HepG2 (cell line): ENCODE data around the gene DACT2. TPM values are rescaled to one million over a fixed set of nuclear protein-coding genes. Genes with fewer than 3 reads are reported as not detected.
A peak's percentile ranks its signal among the peaks of the same experiment; 100 is the strongest.

Experiments used
- CC2D1A ChIP-seq: sonication (generic); formaldehyde crosslinking; IDR thresholded peaks from 2 replicates; pipeline ENCODE4 v1.8.1; 2023; ENCODE audit warnings: mild to moderate bottlenecking, missing genetic modification reagents
- CHD2 ChIP-seq: IDR thresholded peaks from 2 replicates; pipeline ENCODE4 v1.6.1; 2011; ENCODE audit warnings: low read depth, low read length, improper control_type of control experiment
- FOXK1 ChIP-seq: sonication (generic); formaldehyde crosslinking; IDR thresholded peaks from 2 replicates; pipeline ENCODE4 v1.4.0; 2020; ENCODE audit warnings: low read depth, missing genetic modification reagents, borderline replicate concordance
- IRF2 ChIP-seq: IDR thresholded peaks from 2 replicates; pipeline ENCODE4 v1.6.1; 2018; ENCODE audit warnings: missing genetic modification reagents, missing compliant biosample characterization
- MTA3 ChIP-seq: sonication (generic); formaldehyde crosslinking; IDR thresholded peaks from 2 replicates; pipeline ENCODE4 v1.4.0; 2020; ENCODE audit warnings: missing genetic modification reagents
- NCOA5 ChIP-seq: sonication (generic); formaldehyde crosslinking; IDR thresholded peaks from 2 replicates; pipeline ENCODE4 v1.4.0; 2020; ENCODE audit warnings: missing genetic modification reagents
- NONO ChIP-seq, 2 experiments: fragments of 450-650 bp in 1 of 2; sonication (generic) in 1 of 2; formaldehyde crosslinking in 1 of 2; IDR thresholded peaks in 1 of 2; conservative IDR thresholded peaks in 1 of 2; 2 replicates each; pipeline versions ENCODE4 v1.6.1 to v1.8.0; 2017 to 2022; ENCODE audit warnings: mild to moderate bottlenecking in 1 of 2, missing genetic modification reagents in 1 of 2, moderate library complexity in 1 of 2
- POLR2G ChIP-seq: fragments of 200-400 bp; formaldehyde crosslinking; IDR thresholded peaks from 2 replicates; pipeline ENCODE4 v1.6.1; 2018; ENCODE audit warnings: mild to moderate bottlenecking, low read depth, low read length, moderate library complexity
- RFX1 ChIP-seq: fragments of 450-650 bp; IDR thresholded peaks from 2 replicates; pipeline ENCODE4 v1.6.1; 2017
- SIX4 ChIP-seq: sonication (generic); formaldehyde crosslinking; IDR thresholded peaks from 2 replicates; pipeline ENCODE4 v1.4.0; 2020; ENCODE audit warnings: missing genetic modification reagents
- YEATS2 ChIP-seq: sonication (generic); formaldehyde crosslinking; IDR thresholded peaks from 2 replicates; pipeline ENCODE4 v1.4.0; 2020; ENCODE audit warnings: missing genetic modification reagents, borderline replicate concordance
- ZFP41 ChIP-seq: sonication (generic); formaldehyde crosslinking; IDR thresholded peaks from 2 replicates; pipeline ENCODE4 v1.4.0; 2020; ENCODE audit warnings: mild to moderate bottlenecking, missing genetic modification reagents, borderline replicate concordance
- ZFP62 ChIP-seq: sonication (generic); formaldehyde crosslinking; IDR thresholded peaks from 2 replicates; pipeline ENCODE4 v1.4.0; 2020; ENCODE audit warnings: missing genetic modification reagents
- ZNF333 ChIP-seq: sonication (generic); formaldehyde crosslinking; IDR thresholded peaks from 2 replicates; pipeline ENCODE4 v1.4.0; 2020; ENCODE audit warnings: mild to moderate bottlenecking, missing genetic modification reagents, borderline replicate concordance
- ZNF546 ChIP-seq: sonication (generic); formaldehyde crosslinking; conservative IDR thresholded peaks from 2 replicates; pipeline ENCODE4 v1.8.1; 2023; ENCODE audit warnings: mild to moderate bottlenecking, missing genetic modification reagents
- ZNF619 ChIP-seq: sonication (generic); formaldehyde crosslinking; IDR thresholded peaks from 2 replicates; pipeline ENCODE4 v1.4.0; 2020; ENCODE audit warnings: mild to moderate bottlenecking, missing genetic modification reagents
- polyA plus RNA-seq, 8 experiments: library from polyadenylated mRNA; depleted of rRNA in 3 of 8; stranded (reverse) in 7 of 8; unstranded in 1 of 8; fragments of >200 nt; fragmentation: Illumina TruSeq in 4 of 8; extraction: Trizol in 4 of 8; gene quantifications; 2 replicates each; pipeline versions ENCODE4 v1.2.1 to v1.2.3, GENCODE V29; 2011 to 2016; ENCODE audit warnings: low read depth in 4 of 8, missing spikeins in 1 of 8, mixed read lengths in 1 of 8; ENCODE audit not compliant: insufficient read depth in 1 of 8
- total RNA-seq, 5 experiments: library from RNA; depleted of rRNA; stranded (reverse); fragments of >200 nt; fragmentation: Illumina TruSeq; extraction: Trizol; gene quantifications; 2 replicates each; pipeline ENCODE4 v1.2.3, GENCODE V29; 2016; ENCODE audit warnings: low read depth in 1 of 5
- TF ChIP-seq, protein P1 (sequence below), 2 experiments: IDR thresholded peaks; 2 replicates each; pipeline ENCODE4 v1.6.1; 2011 to 2012; ENCODE audit warnings: low read length in 2 of 2, borderline replicate concordance in 1 of 2, low read depth in 1 of 2, mild to moderate bottlenecking in 1 of 2, moderate library complexity in 1 of 2
- TF ChIP-seq, protein P2 (sequence below): sonication (generic); formaldehyde crosslinking; IDR thresholded peaks from 2 replicates; pipeline ENCODE4 v1.9.0; 2021; ENCODE audit warnings: missing genetic modification reagents, borderline replicate concordance
- TF ChIP-seq, protein P3 (sequence below): sonication (generic); formaldehyde crosslinking; IDR thresholded peaks from 2 replicates; pipeline ENCODE4 v1.4.0; 2020; ENCODE audit warnings: missing genetic modification reagents

The DACT2 gene
- total and polyA plus RNA-seq, 2 of the 13 experiments (the other 11 are each of a cell fraction or from before 2014, with no cell fraction given): 0.15 TPM; not detected in 1

DNA sequence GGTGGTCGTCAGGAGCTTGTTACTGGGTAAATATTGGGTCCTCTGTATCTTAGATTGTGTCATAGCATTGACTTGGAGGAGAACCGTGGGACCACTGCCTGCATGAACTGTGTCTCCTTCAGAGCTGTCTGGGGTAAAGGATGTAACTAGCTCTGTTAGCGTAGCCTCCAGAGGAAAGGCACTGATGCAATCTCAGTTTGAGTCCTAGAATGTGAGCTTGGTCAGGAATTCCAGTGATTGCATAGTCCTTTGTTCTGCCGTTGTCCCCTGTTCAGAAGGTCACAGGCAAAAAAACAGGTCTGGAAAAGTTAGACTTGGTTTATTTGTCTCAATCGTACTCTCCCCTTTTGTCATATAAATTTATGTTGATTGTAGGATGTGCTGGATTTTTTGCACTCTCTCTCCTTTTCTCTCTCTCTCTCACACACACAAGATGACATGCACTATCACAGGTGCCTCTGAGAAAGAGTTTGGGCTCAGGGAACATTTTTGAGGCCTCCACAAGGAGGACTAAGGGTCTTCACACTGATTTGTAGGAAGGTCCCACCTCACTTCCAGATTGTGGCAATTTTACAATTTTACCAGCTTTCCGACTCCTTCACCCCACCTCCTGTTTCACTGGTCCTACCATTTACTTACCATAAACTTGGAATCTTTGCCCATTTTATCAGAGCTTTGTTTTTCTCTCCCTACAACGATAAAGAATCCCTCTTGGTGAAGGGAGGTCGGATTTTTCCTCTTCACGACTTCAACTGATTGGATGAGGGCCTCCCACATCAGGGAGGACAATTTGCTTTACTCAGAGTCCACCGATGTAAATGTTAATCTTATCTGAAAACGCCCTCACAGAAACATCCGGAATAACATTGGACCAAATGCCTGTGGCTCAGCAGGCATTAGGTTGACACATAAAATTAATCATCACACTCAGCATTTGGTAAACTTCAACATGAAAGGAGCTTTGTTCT, 7.0 kb upstream of the DACT2 start (continued):
- TF ChIP-seq SIX4 (peak; percentile 84), MTA3 (no peak), NCOA5 (CRISPR knock-in tag) (no peak), IRF2 (peak; percentile 87), ZNF546 (no peak), ZFP41 (CRISPR knock-in tag) (no peak), RFX1 (no peak), ZNF333 (CRISPR knock-in tag) (no peak), CHD2 (no peak), ZNF619 (CRISPR knock-in tag) (peak; percentile 69; the same call in 1 of the 2 replicates), FOXK1 (CRISPR knock-in tag) (peak; percentile 74), POLR2G (peak; percentile 70), CC2D1A (CRISPR knock-in tag) (no peak), YEATS2 (CRISPR knock-in tag) (no peak), NONO (IDR thresholded peaks at IDR 0.05) (no peak), NONO (CRISPR knock-in tag; conservative IDR thresholded peaks at IDR 0.05) (0 out of 2 replicates have a peak, but pooled peaks have one; percentile 39), ZFP62 (CRISPR knock-in tag) (no peak)
- TF ChIP-seq, protein P1, sequence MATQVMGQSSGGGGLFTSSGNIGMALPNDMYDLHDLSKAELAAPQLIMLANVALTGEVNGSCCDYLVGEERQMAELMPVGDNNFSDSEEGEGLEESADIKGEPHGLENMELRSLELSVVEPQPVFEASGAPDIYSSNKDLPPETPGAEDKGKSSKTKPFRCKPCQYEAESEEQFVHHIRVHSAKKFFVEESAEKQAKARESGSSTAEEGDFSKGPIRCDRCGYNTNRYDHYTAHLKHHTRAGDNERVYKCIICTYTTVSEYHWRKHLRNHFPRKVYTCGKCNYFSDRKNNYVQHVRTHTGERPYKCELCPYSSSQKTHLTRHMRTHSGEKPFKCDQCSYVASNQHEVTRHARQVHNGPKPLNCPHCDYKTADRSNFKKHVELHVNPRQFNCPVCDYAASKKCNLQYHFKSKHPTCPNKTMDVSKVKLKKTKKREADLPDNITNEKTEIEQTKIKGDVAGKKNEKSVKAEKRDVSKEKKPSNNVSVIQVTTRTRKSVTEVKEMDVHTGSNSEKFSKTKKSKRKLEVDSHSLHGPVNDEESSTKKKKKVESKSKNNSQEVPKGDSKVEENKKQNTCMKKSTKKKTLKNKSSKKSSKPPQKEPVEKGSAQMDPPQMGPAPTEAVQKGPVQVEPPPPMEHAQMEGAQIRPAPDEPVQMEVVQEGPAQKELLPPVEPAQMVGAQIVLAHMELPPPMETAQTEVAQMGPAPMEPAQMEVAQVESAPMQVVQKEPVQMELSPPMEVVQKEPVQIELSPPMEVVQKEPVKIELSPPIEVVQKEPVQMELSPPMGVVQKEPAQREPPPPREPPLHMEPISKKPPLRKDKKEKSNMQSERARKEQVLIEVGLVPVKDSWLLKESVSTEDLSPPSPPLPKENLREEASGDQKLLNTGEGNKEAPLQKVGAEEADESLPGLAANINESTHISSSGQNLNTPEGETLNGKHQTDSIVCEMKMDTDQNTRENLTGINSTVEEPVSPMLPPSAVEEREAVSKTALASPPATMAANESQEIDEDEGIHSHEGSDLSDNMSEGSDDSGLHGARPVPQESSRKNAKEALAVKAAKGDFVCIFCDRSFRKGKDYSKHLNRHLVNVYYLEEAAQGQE (IDR thresholded peaks at IDR 0.05; ENCODE audit: borderline replicate concordance in 1 of 2, low read depth in 1 of 2, low read length in 2 of 2): 0 out of 4 replicates have a peak, but pooled peaks of 1 of the 2 experiments have one; percentile 63
- TF ChIP-seq, protein P2, sequence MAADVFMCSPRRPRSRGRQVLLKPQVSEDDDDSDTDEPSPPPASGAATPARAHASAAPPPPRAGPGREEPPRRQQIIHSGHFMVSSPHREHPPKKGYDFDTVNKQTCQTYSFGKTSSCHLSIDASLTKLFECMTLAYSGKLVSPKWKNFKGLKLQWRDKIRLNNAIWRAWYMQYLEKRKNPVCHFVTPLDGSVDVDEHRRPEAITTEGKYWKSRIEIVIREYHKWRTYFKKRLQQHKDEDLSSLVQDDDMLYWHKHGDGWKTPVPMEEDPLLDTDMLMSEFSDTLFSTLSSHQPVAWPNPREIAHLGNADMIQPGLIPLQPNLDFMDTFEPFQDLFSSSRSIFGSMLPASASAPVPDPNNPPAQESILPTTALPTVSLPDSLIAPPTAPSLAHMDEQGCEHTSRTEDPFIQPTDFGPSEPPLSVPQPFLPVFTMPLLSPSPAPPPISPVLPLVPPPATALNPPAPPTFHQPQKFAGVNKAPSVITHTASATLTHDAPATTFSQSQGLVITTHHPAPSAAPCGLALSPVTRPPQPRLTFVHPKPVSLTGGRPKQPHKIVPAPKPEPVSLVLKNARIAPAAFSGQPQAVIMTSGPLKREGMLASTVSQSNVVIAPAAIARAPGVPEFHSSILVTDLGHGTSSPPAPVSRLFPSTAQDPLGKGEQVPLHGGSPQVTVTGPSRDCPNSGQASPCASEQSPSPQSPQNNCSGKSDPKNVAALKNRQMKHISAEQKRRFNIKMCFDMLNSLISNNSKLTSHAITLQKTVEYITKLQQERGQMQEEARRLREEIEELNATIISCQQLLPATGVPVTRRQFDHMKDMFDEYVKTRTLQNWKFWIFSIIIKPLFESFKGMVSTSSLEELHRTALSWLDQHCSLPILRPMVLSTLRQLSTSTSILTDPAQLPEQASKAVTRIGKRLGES (CRISPR knock-in tag): no peak
- TF ChIP-seq, protein P3, sequence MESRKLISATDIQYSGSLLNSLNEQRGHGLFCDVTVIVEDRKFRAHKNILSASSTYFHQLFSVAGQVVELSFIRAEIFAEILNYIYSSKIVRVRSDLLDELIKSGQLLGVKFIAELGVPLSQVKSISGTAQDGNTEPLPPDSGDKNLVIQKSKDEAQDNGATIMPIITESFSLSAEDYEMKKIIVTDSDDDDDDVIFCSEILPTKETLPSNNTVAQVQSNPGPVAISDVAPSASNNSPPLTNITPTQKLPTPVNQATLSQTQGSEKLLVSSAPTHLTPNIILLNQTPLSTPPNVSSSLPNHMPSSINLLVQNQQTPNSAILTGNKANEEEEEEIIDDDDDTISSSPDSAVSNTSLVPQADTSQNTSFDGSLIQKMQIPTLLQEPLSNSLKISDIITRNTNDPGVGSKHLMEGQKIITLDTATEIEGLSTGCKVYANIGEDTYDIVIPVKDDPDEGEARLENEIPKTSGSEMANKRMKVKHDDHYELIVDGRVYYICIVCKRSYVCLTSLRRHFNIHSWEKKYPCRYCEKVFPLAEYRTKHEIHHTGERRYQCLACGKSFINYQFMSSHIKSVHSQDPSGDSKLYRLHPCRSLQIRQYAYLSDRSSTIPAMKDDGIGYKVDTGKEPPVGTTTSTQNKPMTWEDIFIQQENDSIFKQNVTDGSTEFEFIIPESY (CRISPR knock-in tag): peak; percentile 78
